Sigmoid colon (tissue), 4 donors: ENCODE data around the gene ZNF462.

Experiments used
- POLR2A ChIP-seq, 2 donors: fragments of 450-650 bp; IDR thresholded peaks; one replicate each; pipeline ENCODE4 v1.6.1; 2016; ENCODE audit warnings: antibody characterized with exemption in 2 of 2, mild to moderate bottlenecking in 2 of 2, moderate library complexity in 2 of 2
- POLR2AphosphoS5 ChIP-seq, 4 donors: sonication (generic); formaldehyde crosslinking; IDR thresholded peaks; one replicate each; pipeline ENCODE4 v1.6.1; 2017; ENCODE audit warnings: antibody characterized with exemption in 4 of 4

DNA sequence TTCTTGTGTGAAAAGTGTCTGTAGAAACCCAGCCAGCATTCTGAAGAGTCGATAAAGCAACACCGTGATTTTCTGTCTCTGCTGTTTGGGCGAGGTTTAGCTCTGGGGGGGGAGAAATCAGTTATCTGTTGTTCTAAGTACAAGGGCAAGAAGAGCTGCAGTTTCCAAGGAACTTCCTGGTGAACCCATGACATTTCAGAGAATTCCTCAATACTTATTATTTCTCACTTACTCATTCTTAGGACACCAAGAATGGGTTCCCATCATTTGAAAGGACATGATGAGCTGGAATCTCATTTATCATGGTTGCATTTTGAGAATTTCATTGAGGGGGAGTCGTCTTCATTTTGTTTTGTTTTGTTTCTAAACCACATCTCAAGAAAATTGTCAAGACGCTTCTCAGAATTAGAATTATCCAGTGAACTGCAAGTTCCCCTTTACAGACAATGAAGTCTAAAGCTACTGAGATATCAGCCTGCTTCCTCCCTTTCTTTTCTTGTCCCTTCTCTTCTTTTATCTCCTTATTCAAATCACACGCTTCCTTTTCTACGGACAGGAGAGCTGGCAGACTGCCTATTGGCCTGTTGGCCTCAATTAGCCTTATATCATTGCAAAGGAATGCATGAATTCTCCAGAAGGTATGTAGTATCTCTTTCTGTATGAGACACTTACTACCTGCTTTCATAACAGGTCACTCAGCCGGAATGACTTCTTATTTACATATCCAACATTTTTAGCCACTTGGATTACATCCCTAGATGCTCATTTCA is 53.7 kb downstream of the ZNF462 start:
- TF ChIP-seq POLR2A (IDR thresholded peaks at IDR 0.05) (no peak), POLR2AphosphoS5 (IDR thresholded peaks at IDR 0.05) (no peak)
